LNCaP clone FGC (cell line): ENCODE measurements around the gene RPS18.

Experiments
- DNase-seq: peaks from one replicate; pipeline ENCODE4 v3.0.0-alpha.2; 2011; ENCODE audit warnings: low read depth
- H3K4me3 ChIP-seq: 2 replicates; pipeline ENCODE4 v1.5.1; 2011; ENCODE audit warnings: mild to moderate bottlenecking, low read depth, low read length, control low read depth
- CTCF ChIP-seq: IDR thresholded peaks from 2 replicates; pipeline ENCODE4 v1.5.1; 2012; ENCODE audit warnings: mild to moderate bottlenecking; ENCODE audit not compliant: control insufficient read depth, insufficient read depth; ENCODE audit errors: extremely low read depth

The RPS18 gene

GRCh38 chr6:33243476-33243875 lies 28.4 kb upstream of the RPS18 start:
- H3K4me3 ChIP-seq = no peak overlapping the region
- no peak for TF ChIP-seq CTCF
- no peak for DNase-seq

- DNase-seq = peak; percentile 53
- peak; percentile 96 for TF ChIP-seq CTCF
- peak overlapping the region; percentile 56 for H3K4me3 ChIP-seq
Observed at GRCh38 chr6:33247977-33248642, 23.8 kb upstream of the RPS18 start.

GRCh38 chr6:33248643-33248931 lies 23.3 kb upstream of the RPS18 start:
- TF ChIP-seq CTCF = no peak
- H3K4me3 ChIP-seq = peak overlapping the region; percentile 56
- DNase-seq = no peak

GRCh38 chr6:33248932-33249731 lies 22.7 kb upstream of the RPS18 start:
- TF ChIP-seq CTCF = no peak
- peak; percentile 99 for DNase-seq
- H3K4me3 ChIP-seq = peak overlapping the region; percentile 56

GRCh38 chr6:33249732-33250630 lies 21.9 kb upstream of the RPS18 start:
- TF ChIP-seq CTCF = no peak
- no peak for DNase-seq
- peak overlapping the region; percentile 56 for H3K4me3 ChIP-seq

- H3K4me3 ChIP-seq = peak overlapping the region; percentile 56; the same call in 1 of the 2 replicates
- no peak for DNase-seq
- TF ChIP-seq CTCF = no peak
Observed at GRCh38 chr6:33250731-33251130, 21.1 kb upstream of the RPS18 start.
